AG09309 (cell line): Measurements from ENCODE around the gene THEM4.
"Not testable (repeated sequence)": the region's sequence is repeated elsewhere in the genome, so short reads cannot be mapped to it uniquely, and the experiment has no call there.

Experiments used
- DNase-seq: peaks from one replicate; pipeline ENCODE4 v3.0.0-alpha.2; 2010; ENCODE audit warnings: low read depth
- H3K4me3 ChIP-seq: 2 replicates; pipeline ENCODE4 v1.5.1; 2011; ENCODE audit warnings: mild to moderate bottlenecking, low read depth, low read length, moderate library complexity; ENCODE audit not compliant: control insufficient read depth
- CTCF ChIP-seq: IDR thresholded peaks from 2 replicates; pipeline ENCODE4 v1.5.1; 2011; ENCODE audit warnings: mild to moderate bottlenecking, low read depth, low read length, inconsistent platforms; ENCODE audit not compliant: insufficient read depth, control insufficient read depth; ENCODE audit errors: missing control alignments

THEM4 gene

GRCh38 chr1:151912973-151913372 is 3.7 kb upstream of the THEM4 start:
- TF ChIP-seq CTCF = no peak
- no peak for DNase-seq

GRCh38 chr1:151908228-151908691 is 1.1 kb downstream of the THEM4 start:
- no peak for DNase-seq
- no peak overlapping the region for H3K4me3 ChIP-seq
- no peak for TF ChIP-seq CTCF

More at GRCh38 chr1:151912973-151913372, 3.7 kb upstream of the THEM4 start:
- no peak overlapping the region for H3K4me3 ChIP-seq

GRCh38 chr1:151907363-151908139 is 1.8 kb downstream of the THEM4 start:
- no peak overlapping the region for H3K4me3 ChIP-seq
- no peak for TF ChIP-seq CTCF
- no peak for DNase-seq

GRCh38 chr1:151906324-151906645 is 3.0 kb downstream of the THEM4 start:
- DNase-seq, H3K4me3 ChIP-seq: not testable (repeated sequence)

- H3K4me3 ChIP-seq, DNase-seq: not testable (repeated sequence)
Observed at GRCh38 chr1:151905443-151906323, 3.6 kb downstream of the THEM4 start.

GRCh38 chr1:151905070-151905442 is 4.3 kb downstream of the THEM4 start:
- no peak for DNase-seq
- no peak overlapping the region for H3K4me3 ChIP-seq
- TF ChIP-seq CTCF = no peak

- no peak for DNase-seq
- H3K4me3 ChIP-seq = no peak overlapping the region
- no peak for TF ChIP-seq CTCF
Observed at GRCh38 chr1:151902858-151903257, 6.5 kb downstream of the THEM4 start.

GRCh38 chr1:151900804-151901203 is 8.5 kb downstream of the THEM4 start:
- DNase-seq, H3K4me3 ChIP-seq: not testable (repeated sequence)
